Mesendoderm (in vitro differentiated cells): ENCODE measurements around the gene HUNK. TPM values are rescaled to one million over a fixed set of nuclear protein-coding genes. Genes with fewer than 3 reads are reported as not detected.
A peak's percentile ranks its signal among the peaks of the same experiment; 100 is the strongest.

ENCODE experiments used
- DNase-seq: peaks from one replicate; pipeline ENCODE4 v3.0.0; 2013
- H2AK5ac ChIP-seq: 2 replicates; pipeline ENCODE4 v1.6.1; 2013; ENCODE audit warnings: low read length, inconsistent platforms
- H2BK120ac ChIP-seq: 2 replicates; pipeline ENCODE4 v1.6.1; 2013; ENCODE audit warnings: low read depth, mild to moderate bottlenecking, low read length, moderate library complexity, mixed read lengths
- H2BK15ac ChIP-seq: replicated peaks from 2 replicates; pipeline ENCODE4 v1.6.1; 2013; ENCODE audit warnings: low read depth, mild to moderate bottlenecking, moderate library complexity
- H2BK5ac ChIP-seq: 2 replicates; pipeline ENCODE4 v1.6.1; 2013; ENCODE audit warnings: low read length, inconsistent platforms
- H3K18ac ChIP-seq: 2 replicates; pipeline ENCODE4 v1.6.1; 2013; ENCODE audit warnings: mild to moderate bottlenecking, low read length, mixed read lengths
- H3K23ac ChIP-seq: one replicate; pipeline ENCODE4 v1.6.1; 2013; ENCODE audit warnings: low read length
- H3K27ac ChIP-seq: 2 replicates; pipeline ENCODE4 v1.5.1; 2013; ENCODE audit warnings: low read depth, mild to moderate bottlenecking, inconsistent platforms, low read length, moderate library complexity
- H3K27me3 ChIP-seq: 2 replicates; pipeline ENCODE4 v1.6.1; 2013; ENCODE audit warnings: low read length, control low read depth, mild to moderate bottlenecking, inconsistent platforms; ENCODE audit not compliant: insufficient read depth, poor library complexity
- H3K36me3 ChIP-seq: 2 replicates; pipeline ENCODE4 v1.6.1; 2013; ENCODE audit warnings: low read length, inconsistent platforms; ENCODE audit not compliant: control insufficient read depth, insufficient read depth
- H3K4ac ChIP-seq: one replicate; pipeline ENCODE4 v1.6.1; 2013; ENCODE audit warnings: low read depth, mild to moderate bottlenecking, low read length, moderate library complexity
- H3K4me1 ChIP-seq: 2 replicates; pipeline ENCODE4 v1.6.1; 2013; ENCODE audit warnings: low read depth, low read length, inconsistent platforms; ENCODE audit not compliant: control insufficient read depth
- H3K4me2 ChIP-seq: 2 replicates; pipeline ENCODE4 v1.6.1; 2013; ENCODE audit warnings: low read length
- H3K4me3 ChIP-seq: 2 replicates; pipeline ENCODE4 v1.5.1; 2013; ENCODE audit warnings: mild to moderate bottlenecking, low read length
- H3K56ac ChIP-seq: one replicate; pipeline ENCODE4 v1.6.1; 2013; ENCODE audit warnings: low read length
- H3K79me1 ChIP-seq: 2 replicates; pipeline ENCODE4 v1.6.1; 2013; ENCODE audit warnings: low read length, inconsistent platforms
- H3K79me2 ChIP-seq: 2 replicates; pipeline ENCODE4 v1.6.1; 2013; ENCODE audit warnings: mild to moderate bottlenecking, low read length; ENCODE audit not compliant: control insufficient read depth, insufficient read depth
- H3K9ac ChIP-seq: 2 replicates; pipeline ENCODE4 v1.6.1; 2013; ENCODE audit warnings: low read length, inconsistent platforms
- H4K5ac ChIP-seq: one replicate; pipeline ENCODE4 v1.6.1; 2013; ENCODE audit warnings: low read length
- H4K8ac ChIP-seq: one replicate; pipeline ENCODE4 v1.6.1; 2013; ENCODE audit warnings: low read depth, mild to moderate bottlenecking, control low read depth, low read length, moderate library complexity
- WGBS: extraction: QIAGEN DNeasy Blood & Tissue Kit; methylation state at CpG from one replicate; pipeline ENCODE4 v1.1.7; 2013; ENCODE audit warnings: low lambda C conversion rate, missing lambda C conversion rate; ENCODE audit not compliant: insufficient coverage; ENCODE audit errors: extremely low coverage; 5-methylcytosine and 5-hydroxymethylcytosine counted together
- polyA plus RNA-seq, 2 experiments: library from polyadenylated mRNA; stranded (reverse); fragments of 200-250 nt; gene quantifications; one replicate each; pipeline ENCODE4 v1.2.3, GENCODE V29; 2013

The HUNK gene
- 7.3 TPM for polyA plus RNA-seq (2013, experiment 1 of 2)
- polyA plus RNA-seq (2013, experiment 2 of 2), result 7.1 TPM

DNA sequence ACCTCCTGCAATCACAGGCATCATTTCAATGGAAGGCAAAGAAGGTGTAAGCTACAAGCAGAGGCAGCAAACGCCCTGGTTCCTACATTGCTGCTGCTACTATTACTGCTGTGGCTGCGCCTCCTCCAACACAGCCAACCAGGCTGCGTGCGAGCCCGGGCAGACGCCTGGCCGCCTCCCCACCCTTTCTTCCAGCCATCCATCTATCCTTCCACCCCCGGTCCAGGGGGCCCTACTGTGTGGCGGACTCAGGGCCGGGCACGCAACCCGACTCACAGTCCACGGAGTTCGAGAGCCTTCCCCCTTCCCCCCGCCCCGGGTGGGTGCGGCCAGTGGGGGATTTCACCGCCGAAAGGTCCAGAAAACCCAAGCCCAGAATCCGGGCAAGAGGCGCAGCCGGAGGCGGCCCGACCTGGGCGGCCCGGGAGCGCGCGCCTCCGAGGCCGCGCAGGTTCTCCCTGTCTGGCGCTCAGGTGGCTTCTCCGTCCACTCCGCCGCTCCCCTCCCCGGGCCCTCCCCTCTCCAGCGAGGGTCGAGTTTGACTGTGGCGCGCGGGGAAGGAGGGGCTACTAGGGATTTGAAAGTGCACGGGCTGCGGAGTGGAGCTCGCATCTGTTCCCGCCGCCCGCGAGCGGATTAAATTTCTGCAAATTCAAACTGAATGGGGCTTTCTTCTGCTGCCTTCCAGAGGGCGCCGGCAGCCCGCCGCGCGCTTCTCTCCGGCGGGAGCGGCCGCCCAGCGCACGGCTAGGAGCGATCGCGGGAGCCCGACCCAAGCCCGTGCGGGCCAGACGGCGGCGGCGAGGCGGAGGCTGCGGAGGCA lies at the start of gene HUNK:
Gene HUNK (plus strand): TSS at position 569 of the 823 bp plus-strand sequence. CDS start 655 bp downstream, outside the sequence.
- Histone ChIP-seq H3K23ac (no peak within 1 kb of the TSS), H4K8ac (peak within 1 kb of the TSS; percentile 87), H3K79me1 (peaks cover 11% of the 10 kb centered on the region), H2AK5ac (no peak within 1 kb of the TSS), H3K4me3 (peak within 1 kb of the TSS; percentile 70), H3K18ac (peak within 1 kb of the TSS; percentile 33), H2BK5ac (no peak within 1 kb of the TSS), H3K79me2 (peaks cover 11% of the 10 kb centered on the region), H3K36me3 (no peaks in the 10 kb centered on the region), H2BK120ac (peak within 1 kb of the TSS; percentile 39), H2BK15ac (no peak within 1 kb of the TSS), H3K56ac (peak within 1 kb of the TSS; percentile 96), H4K5ac (no peak within 1 kb of the TSS), H3K9ac (peak within 1 kb of the TSS; percentile 93), H3K27me3 (no peaks in the 10 kb centered on the region), H3K4ac (peak within 1 kb of the TSS; percentile 82), H3K27ac (peak within 1 kb of the TSS; percentile 49), H3K4me2 (peak within 1 kb of the TSS; percentile 88), H3K4me1 (no peaks in the 10 kb centered on the region)
- no CpG with 5 or more reads among the region's 74 CpGs for WGBS
- DNase-seq, result peak; percentile 81

GRCh38 chr21:31829736-31830472 lies 42.9 kb upstream of the HUNK start:
- H3K27me3 ChIP-seq, result no peaks in the 10 kb centered on the region

GRCh38 chr21:31830701-31831100 lies 42.1 kb upstream of the HUNK start:
- no peak overlapping the region for H3K9ac ChIP-seq
- no peaks in the 10 kb centered on the region for H3K36me3 ChIP-seq
- no peaks in the 10 kb centered on the region for H3K79me1 ChIP-seq
- H3K27ac ChIP-seq, result no peak overlapping the region
- no peak overlapping the region for H4K8ac ChIP-seq
- no peaks in the 10 kb centered on the region for H3K27me3 ChIP-seq
- no peak overlapping the region for H3K18ac ChIP-seq
- WGBS, result no CpG with 5 or more reads among the region's 4 CpGs
- H3K56ac ChIP-seq, result no peak overlapping the region
- no peaks in the 10 kb centered on the region for H3K79me2 ChIP-seq
- H2BK5ac ChIP-seq, result no peak overlapping the region
- DNase-seq, result no peak
- no peak overlapping the region for H4K5ac ChIP-seq
- no peak overlapping the region for H3K4ac ChIP-seq
- no peaks in the 10 kb centered on the region for H3K4me1 ChIP-seq
- H3K23ac ChIP-seq, result no peak overlapping the region
- no peak overlapping the region for H2AK5ac ChIP-seq
- H2BK15ac ChIP-seq, result no peak overlapping the region
- H3K4me3 ChIP-seq, result no peak overlapping the region
- H3K4me2 ChIP-seq, result no peak overlapping the region
- no peak overlapping the region for H2BK120ac ChIP-seq

More at GRCh38 chr21:31829736-31830472, 42.9 kb upstream of the HUNK start:
- H3K4me2 ChIP-seq, result no peak overlapping the region
- no peak overlapping the region for H2BK5ac ChIP-seq
- no peaks in the 10 kb centered on the region for H3K79me2 ChIP-seq
- no peak overlapping the region for H4K5ac ChIP-seq
- H2BK120ac ChIP-seq, result no peak overlapping the region
- no peaks in the 10 kb centered on the region for H3K36me3 ChIP-seq
- no peak overlapping the region for H2AK5ac ChIP-seq
- H2BK15ac ChIP-seq, result no peak overlapping the region
- H3K27ac ChIP-seq, result no peak overlapping the region
- H3K4me3 ChIP-seq, result no peak overlapping the region
- H3K9ac ChIP-seq, result no peak overlapping the region
- no peaks in the 10 kb centered on the region for H3K4me1 ChIP-seq
- no peak overlapping the region for H3K4ac ChIP-seq
- no peak overlapping the region for H3K23ac ChIP-seq
- H3K18ac ChIP-seq, result no peak overlapping the region
- H3K79me1 ChIP-seq, result no peaks in the 10 kb centered on the region
- no peak overlapping the region for H3K56ac ChIP-seq
- no peak for DNase-seq
- no CpG with 5 or more reads among the region's 5 CpGs for WGBS
- H4K8ac ChIP-seq, result no peak overlapping the region

DNA sequence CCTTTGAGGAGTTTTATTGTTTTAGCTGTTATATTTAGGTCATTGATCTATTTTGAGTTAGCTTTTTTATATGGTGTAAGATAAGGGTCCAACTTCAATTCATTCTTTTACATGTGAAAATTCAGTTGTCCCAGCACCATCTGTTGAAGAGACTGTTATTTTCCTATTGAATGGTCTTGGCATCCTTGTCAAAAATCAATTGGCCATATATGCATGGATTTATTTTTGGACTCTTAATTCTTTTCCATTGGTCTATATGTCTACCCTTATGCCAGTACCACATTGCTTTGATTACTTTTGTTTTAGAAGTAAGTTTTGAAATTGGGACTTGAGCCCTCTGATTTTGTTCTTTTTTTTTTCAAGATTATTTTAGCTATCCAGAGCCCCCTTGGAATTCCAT lies 35.8 kb upstream of the HUNK start:
- Histone ChIP-seq H3K18ac (no peak overlapping the region), H4K8ac (no peak overlapping the region), H2BK120ac (no peak overlapping the region), H3K4me1 (no peaks in the 10 kb centered on the region), H4K5ac (no peak overlapping the region), H3K27me3 (no peaks in the 10 kb centered on the region), H2BK5ac (no peak overlapping the region), H3K4ac (no peak overlapping the region), H3K27ac (no peak overlapping the region), H3K36me3 (no peaks in the 10 kb centered on the region), H3K9ac (no peak overlapping the region), H3K23ac (no peak overlapping the region), H3K79me1 (no peaks in the 10 kb centered on the region), H3K4me2 (no peak overlapping the region), H2BK15ac (no peak overlapping the region), H3K4me3 (no peak overlapping the region), H2AK5ac (no peak overlapping the region), H3K56ac (no peak overlapping the region), H3K79me2 (no peaks in the 10 kb centered on the region)
- DNase-seq, result no peak

DNA sequence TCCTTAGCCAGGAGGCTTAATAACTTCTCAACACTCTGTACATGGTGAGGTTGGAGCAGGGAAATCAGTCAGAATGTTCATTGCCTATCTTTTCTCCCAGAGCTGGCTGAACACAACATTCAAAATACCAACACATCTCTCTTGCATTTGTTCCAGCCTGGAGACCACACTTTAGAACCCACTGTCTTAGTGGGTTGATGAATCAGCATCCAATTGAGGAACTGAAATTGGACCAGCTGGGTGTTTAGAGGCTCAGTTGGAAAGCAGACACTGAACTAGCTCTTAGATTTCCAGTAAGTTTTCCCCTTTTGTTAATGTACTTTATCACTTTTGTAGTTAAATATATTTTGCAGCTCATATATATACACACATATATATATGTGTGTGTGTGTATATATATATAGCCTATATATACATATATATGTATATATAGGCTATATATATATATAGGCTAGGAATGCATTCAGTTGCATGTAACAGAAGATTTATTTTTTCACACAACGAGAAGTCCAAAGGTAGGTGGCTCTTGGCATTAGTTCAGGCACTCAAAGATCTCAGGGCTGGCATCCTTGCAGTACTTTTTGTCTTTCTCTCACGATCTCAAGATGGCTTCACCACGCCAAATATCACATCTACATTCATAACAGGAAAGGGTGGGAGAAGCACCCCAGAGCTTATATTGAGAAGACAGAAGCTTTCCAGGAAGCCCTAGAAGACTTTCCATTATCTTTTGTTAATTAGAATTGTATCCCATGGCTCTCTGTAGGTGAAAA lies 35.0 kb upstream of the HUNK start:
- no peak for DNase-seq
- no peak overlapping the region for H3K4ac ChIP-seq
- H4K8ac ChIP-seq, result no peak overlapping the region
- no peak overlapping the region for H3K56ac ChIP-seq
- no peak overlapping the region for H4K5ac ChIP-seq
- H3K27ac ChIP-seq, result no peak overlapping the region
- H3K23ac ChIP-seq, result no peak overlapping the region
- no peak overlapping the region for H3K9ac ChIP-seq
- H2BK120ac ChIP-seq, result no peak overlapping the region
- H2BK5ac ChIP-seq, result no peak overlapping the region
- no peaks in the 10 kb centered on the region for H3K36me3 ChIP-seq
- H3K79me2 ChIP-seq, result no peaks in the 10 kb centered on the region
- H3K4me3 ChIP-seq, result no peak overlapping the region
- no peaks in the 10 kb centered on the region for H3K79me1 ChIP-seq
- H2AK5ac ChIP-seq, result no peak overlapping the region
- H2BK15ac ChIP-seq, result no peak overlapping the region
- no peaks in the 10 kb centered on the region for H3K4me1 ChIP-seq
- no peak overlapping the region for H3K4me2 ChIP-seq
- no peaks in the 10 kb centered on the region for H3K27me3 ChIP-seq
- WGBS, result no CpG with 5 or more reads among the region's 3 CpGs
- H3K18ac ChIP-seq, result no peak overlapping the region
